Measurements from ENCODE around the gene HEXD.
A peak's percentile ranks its signal among the peaks of the same experiment; 100 is the strongest.

HEXD gene

GRCh38 chr17:82392941-82393340, 25.2 kb upstream of the HEXD start:
- H3K4me3 ChIP-seq (ENCODE audit: control insufficient read depth, low read depth, low read length) = no peak overlapping the region
- TF ChIP-seq CTCF (IDR thresholded peaks at IDR 0.05; ENCODE audit: control insufficient read depth, insufficient read depth, low read depth, low read length, missing control alignments) = no peak

GRCh38 chr17:82394278-82394677, 23.9 kb upstream of the HEXD start:
- no peak for DNase-seq (ENCODE audit: low read depth)
- no peak overlapping the region for H3K4me3 ChIP-seq (ENCODE audit: control insufficient read depth, low read depth, low read length)
- no peak for TF ChIP-seq CTCF (IDR thresholded peaks at IDR 0.05; ENCODE audit: control insufficient read depth, insufficient read depth, low read depth, low read length, missing control alignments)

More at GRCh38 chr17:82392941-82393340, 25.2 kb upstream of the HEXD start:
- DNase-seq (ENCODE audit: low read depth) = no peak

GRCh38 chr17:82396601-82397435, 21.3 kb upstream of the HEXD start:
- no peak for TF ChIP-seq CTCF (IDR thresholded peaks at IDR 0.05; ENCODE audit: control insufficient read depth, insufficient read depth, low read depth, low read length, missing control alignments)
- H3K4me3 ChIP-seq (ENCODE audit: control insufficient read depth, low read depth, low read length) = no peak overlapping the region
- DNase-seq (ENCODE audit: low read depth) = peak; percentile 98

- TF ChIP-seq CTCF (IDR thresholded peaks at IDR 0.05; ENCODE audit: control insufficient read depth, insufficient read depth, low read depth, low read length, missing control alignments) = no peak
- H3K4me3 ChIP-seq (ENCODE audit: control insufficient read depth, low read depth, low read length) = no peak overlapping the region
Observed at GRCh38 chr17:82397449-82398335, 20.5 kb upstream of the HEXD start.

GRCh38 chr17:82399041-82399441, 19.1 kb upstream of the HEXD start:
- H3K4me3 ChIP-seq (ENCODE audit: control insufficient read depth, low read depth, low read length) = no peak overlapping the region
- TF ChIP-seq CTCF (IDR thresholded peaks at IDR 0.05; ENCODE audit: control insufficient read depth, insufficient read depth, low read depth, low read length, missing control alignments) = no peak
- DNase-seq (ENCODE audit: low read depth) = peak; percentile 95

More at GRCh38 chr17:82397449-82398335, 20.5 kb upstream of the HEXD start:
- DNase-seq (ENCODE audit: low read depth) = no peak

- H3K4me3 ChIP-seq (ENCODE audit: control insufficient read depth, low read depth, low read length) = no peak overlapping the region
- DNase-seq (ENCODE audit: low read depth) = no peak
- TF ChIP-seq CTCF (IDR thresholded peaks at IDR 0.05; ENCODE audit: control insufficient read depth, insufficient read depth, low read depth, low read length, missing control alignments) = no peak
Observed at GRCh38 chr17:82399601-82400101, 18.5 kb upstream of the HEXD start.

Measured in AG09309 (cell line).